ENCODE data around the gene SNRNP40.

DNA sequence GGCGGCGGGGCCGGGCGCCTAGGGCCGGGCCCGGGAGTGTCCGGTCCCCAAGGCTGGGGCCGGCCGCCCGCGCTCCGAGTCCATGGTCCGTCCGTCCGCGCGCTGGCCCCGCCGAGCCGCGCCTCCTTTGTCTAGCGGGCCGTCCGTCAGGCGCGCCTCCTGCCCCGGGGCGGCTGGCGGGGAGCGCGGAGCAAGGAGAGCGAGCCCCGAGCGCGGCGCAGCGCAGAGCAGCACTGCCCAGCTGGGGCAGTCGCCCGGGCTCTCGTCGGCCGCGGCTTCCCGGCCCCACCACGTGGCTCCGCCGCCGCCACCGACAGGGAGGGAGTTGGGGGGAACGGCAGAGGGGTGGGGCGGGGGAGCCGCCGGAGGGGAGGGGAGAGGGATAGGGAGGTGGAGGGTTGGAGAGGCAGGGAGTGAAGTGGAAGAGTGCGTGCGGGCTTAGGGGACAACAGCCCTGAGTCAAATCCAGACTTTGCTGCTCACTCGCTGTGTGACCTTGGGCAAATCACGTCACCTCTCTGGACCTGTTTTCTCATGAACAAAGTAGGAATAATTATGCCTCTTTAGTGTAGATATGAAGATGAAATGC is 56.8 kb downstream of the SNRNP40 start, which contains the start of gene NKAIN1:
- TF ChIP-seq, protein P1, sequence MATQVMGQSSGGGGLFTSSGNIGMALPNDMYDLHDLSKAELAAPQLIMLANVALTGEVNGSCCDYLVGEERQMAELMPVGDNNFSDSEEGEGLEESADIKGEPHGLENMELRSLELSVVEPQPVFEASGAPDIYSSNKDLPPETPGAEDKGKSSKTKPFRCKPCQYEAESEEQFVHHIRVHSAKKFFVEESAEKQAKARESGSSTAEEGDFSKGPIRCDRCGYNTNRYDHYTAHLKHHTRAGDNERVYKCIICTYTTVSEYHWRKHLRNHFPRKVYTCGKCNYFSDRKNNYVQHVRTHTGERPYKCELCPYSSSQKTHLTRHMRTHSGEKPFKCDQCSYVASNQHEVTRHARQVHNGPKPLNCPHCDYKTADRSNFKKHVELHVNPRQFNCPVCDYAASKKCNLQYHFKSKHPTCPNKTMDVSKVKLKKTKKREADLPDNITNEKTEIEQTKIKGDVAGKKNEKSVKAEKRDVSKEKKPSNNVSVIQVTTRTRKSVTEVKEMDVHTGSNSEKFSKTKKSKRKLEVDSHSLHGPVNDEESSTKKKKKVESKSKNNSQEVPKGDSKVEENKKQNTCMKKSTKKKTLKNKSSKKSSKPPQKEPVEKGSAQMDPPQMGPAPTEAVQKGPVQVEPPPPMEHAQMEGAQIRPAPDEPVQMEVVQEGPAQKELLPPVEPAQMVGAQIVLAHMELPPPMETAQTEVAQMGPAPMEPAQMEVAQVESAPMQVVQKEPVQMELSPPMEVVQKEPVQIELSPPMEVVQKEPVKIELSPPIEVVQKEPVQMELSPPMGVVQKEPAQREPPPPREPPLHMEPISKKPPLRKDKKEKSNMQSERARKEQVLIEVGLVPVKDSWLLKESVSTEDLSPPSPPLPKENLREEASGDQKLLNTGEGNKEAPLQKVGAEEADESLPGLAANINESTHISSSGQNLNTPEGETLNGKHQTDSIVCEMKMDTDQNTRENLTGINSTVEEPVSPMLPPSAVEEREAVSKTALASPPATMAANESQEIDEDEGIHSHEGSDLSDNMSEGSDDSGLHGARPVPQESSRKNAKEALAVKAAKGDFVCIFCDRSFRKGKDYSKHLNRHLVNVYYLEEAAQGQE (IDR thresholded peaks at IDR 0.05; ENCODE audit: low read depth, low read length), result no peak
- TF ChIP-seq, protein P2, sequence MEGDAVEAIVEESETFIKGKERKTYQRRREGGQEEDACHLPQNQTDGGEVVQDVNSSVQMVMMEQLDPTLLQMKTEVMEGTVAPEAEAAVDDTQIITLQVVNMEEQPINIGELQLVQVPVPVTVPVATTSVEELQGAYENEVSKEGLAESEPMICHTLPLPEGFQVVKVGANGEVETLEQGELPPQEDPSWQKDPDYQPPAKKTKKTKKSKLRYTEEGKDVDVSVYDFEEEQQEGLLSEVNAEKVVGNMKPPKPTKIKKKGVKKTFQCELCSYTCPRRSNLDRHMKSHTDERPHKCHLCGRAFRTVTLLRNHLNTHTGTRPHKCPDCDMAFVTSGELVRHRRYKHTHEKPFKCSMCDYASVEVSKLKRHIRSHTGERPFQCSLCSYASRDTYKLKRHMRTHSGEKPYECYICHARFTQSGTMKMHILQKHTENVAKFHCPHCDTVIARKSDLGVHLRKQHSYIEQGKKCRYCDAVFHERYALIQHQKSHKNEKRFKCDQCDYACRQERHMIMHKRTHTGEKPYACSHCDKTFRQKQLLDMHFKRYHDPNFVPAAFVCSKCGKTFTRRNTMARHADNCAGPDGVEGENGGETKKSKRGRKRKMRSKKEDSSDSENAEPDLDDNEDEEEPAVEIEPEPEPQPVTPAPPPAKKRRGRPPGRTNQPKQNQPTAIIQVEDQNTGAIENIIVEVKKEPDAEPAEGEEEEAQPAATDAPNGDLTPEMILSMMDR (IDR thresholded peaks at IDR 0.05), result no peak
- no peak for TF ChIP-seq SIN3A (IDR thresholded peaks at IDR 0.05; ENCODE audit: borderline replicate concordance, low read depth, low read length)
- TF ChIP-seq, protein P3, sequence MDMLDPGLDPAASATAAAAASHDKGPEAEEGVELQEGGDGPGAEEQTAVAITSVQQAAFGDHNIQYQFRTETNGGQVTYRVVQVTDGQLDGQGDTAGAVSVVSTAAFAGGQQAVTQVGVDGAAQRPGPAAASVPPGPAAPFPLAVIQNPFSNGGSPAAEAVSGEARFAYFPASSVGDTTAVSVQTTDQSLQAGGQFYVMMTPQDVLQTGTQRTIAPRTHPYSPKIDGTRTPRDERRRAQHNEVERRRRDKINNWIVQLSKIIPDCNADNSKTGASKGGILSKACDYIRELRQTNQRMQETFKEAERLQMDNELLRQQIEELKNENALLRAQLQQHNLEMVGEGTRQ (IDR thresholded peaks at IDR 0.05; ENCODE audit: borderline replicate concordance, low read depth, low read length), result no peak
- no peak for TF ChIP-seq EZH2phosphoT487 (IDR thresholded peaks at IDR 0.05; ENCODE audit: borderline replicate concordance, low read depth)
- no peak for TF ChIP-seq CHD2 (IDR thresholded peaks at IDR 0.05; ENCODE audit: low read length, partially characterized antibody)
- no peak for TF ChIP-seq GABPA (IDR thresholded peaks at IDR 0.05; ENCODE audit: low read depth)
- TF ChIP-seq, protein P4, sequence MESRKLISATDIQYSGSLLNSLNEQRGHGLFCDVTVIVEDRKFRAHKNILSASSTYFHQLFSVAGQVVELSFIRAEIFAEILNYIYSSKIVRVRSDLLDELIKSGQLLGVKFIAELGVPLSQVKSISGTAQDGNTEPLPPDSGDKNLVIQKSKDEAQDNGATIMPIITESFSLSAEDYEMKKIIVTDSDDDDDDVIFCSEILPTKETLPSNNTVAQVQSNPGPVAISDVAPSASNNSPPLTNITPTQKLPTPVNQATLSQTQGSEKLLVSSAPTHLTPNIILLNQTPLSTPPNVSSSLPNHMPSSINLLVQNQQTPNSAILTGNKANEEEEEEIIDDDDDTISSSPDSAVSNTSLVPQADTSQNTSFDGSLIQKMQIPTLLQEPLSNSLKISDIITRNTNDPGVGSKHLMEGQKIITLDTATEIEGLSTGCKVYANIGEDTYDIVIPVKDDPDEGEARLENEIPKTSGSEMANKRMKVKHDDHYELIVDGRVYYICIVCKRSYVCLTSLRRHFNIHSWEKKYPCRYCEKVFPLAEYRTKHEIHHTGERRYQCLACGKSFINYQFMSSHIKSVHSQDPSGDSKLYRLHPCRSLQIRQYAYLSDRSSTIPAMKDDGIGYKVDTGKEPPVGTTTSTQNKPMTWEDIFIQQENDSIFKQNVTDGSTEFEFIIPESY (IDR thresholded peaks at IDR 0.05; ENCODE audit: borderline replicate concordance, low read depth), result no peak
